HepG2 (cell line): ENCODE measurements around the gene ARHGAP33. TPM values are rescaled to one million over a fixed set of nuclear protein-coding genes. Genes with fewer than 3 reads are reported as not detected.
A peak's percentile ranks its signal among the peaks of the same experiment; 100 is the strongest.

Experiments
- CCAR2 ChIP-seq: fragments of 200-400 bp; formaldehyde crosslinking; optimal IDR thresholded peaks from 2 replicates; pipeline ENCODE3; 2018; ENCODE audit warnings: low read depth, mild to moderate bottlenecking, low read length, moderate library complexity
- DMAP1 ChIP-seq: IDR thresholded peaks from 2 replicates; pipeline ENCODE4 v1.6.1; 2016
- FOXK2 ChIP-seq: fragments of 450-650 bp; IDR thresholded peaks from 2 replicates; pipeline ENCODE4 v1.6.1; 2016
- GATAD1 ChIP-seq: IDR thresholded peaks from 2 replicates; pipeline ENCODE4 v1.6.1; 2016; ENCODE audit warnings: missing genetic modification reagents, missing compliant biosample characterization
- HNRNPLL ChIP-seq: fragments of 200-400 bp; formaldehyde crosslinking; IDR thresholded peaks from 2 replicates; pipeline ENCODE4 v1.6.1; 2017; ENCODE audit warnings: mild to moderate bottlenecking, low read depth, low read length; ENCODE audit not compliant: poor library complexity, severe bottlenecking
- KDM5A ChIP-seq: fragments of 200-600 bp; sonication (generic); IDR thresholded peaks from 2 replicates; pipeline ENCODE4 v1.7.0; 2018; ENCODE audit warnings: antibody characterized with exemption, mild to moderate bottlenecking, low read length, borderline replicate concordance
- MATR3 ChIP-seq: sonication (generic); formaldehyde crosslinking; IDR thresholded peaks from 2 replicates; pipeline ENCODE4 v1.4.0; 2020; ENCODE audit warnings: missing genetic modification reagents
- MED13 ChIP-seq: sonication (generic); formaldehyde crosslinking; IDR thresholded peaks from 2 replicates; pipeline ENCODE4 v1.5.0; 2020; ENCODE audit warnings: missing genetic modification reagents
- MIER3 ChIP-seq: IDR thresholded peaks from 2 replicates; pipeline ENCODE4 v1.6.1; 2016; ENCODE audit warnings: missing compliant biosample characterization, borderline replicate concordance
- MXI1 ChIP-seq: IDR thresholded peaks from 3 replicates; pipeline ENCODE4 v1.6.1; 2012; ENCODE audit warnings: low read depth, low read length, inconsistent platforms, borderline replicate concordance
- MYC ChIP-seq: sonication (generic); formaldehyde crosslinking; IDR thresholded peaks from 2 replicates; pipeline ENCODE4 v1.9.0; 2021; ENCODE audit warnings: missing genetic modification reagents, borderline replicate concordance
- PPARG ChIP-seq: conservative IDR thresholded peaks from 2 replicates; pipeline ENCODE4 v1.6.1; 2016; ENCODE audit warnings: missing biosample characterization, missing genetic modification reagents
- RORA ChIP-seq: sonication (generic); formaldehyde crosslinking; IDR thresholded peaks from 2 replicates; pipeline ENCODE4 v1.5.0; 2020; ENCODE audit warnings: mild to moderate bottlenecking, missing genetic modification reagents, moderate library complexity
- RXRB ChIP-seq: IDR thresholded peaks from 2 replicates; pipeline ENCODE4 v1.6.1; 2016; ENCODE audit warnings: borderline replicate concordance, missing genetic modification reagents, missing compliant biosample characterization
- THYN1 ChIP-seq: sonication (generic); formaldehyde crosslinking; IDR thresholded peaks from 2 replicates; pipeline ENCODE4 v1.8.1; 2023; ENCODE audit warnings: low read depth, mild to moderate bottlenecking, moderate library complexity, missing genetic modification reagents, borderline replicate concordance
- ZNF672 ChIP-seq: sonication (generic); formaldehyde crosslinking; IDR thresholded peaks from 2 replicates; pipeline ENCODE4 v1.8.1; 2022; ENCODE audit warnings: missing genetic modification reagents
- ZSCAN29 ChIP-seq: sonication (generic); formaldehyde crosslinking; conservative IDR thresholded peaks from 2 replicates; pipeline ENCODE4 v1.4.0; 2020; ENCODE audit warnings: mild to moderate bottlenecking, missing genetic modification reagents
- polyA plus RNA-seq, 8 experiments: library from polyadenylated mRNA; depleted of rRNA in 3 of 8; stranded (reverse) in 7 of 8; unstranded in 1 of 8; fragments of >200 nt; fragmentation: Illumina TruSeq in 4 of 8; extraction: Trizol in 4 of 8; gene quantifications; 2 replicates each; pipeline versions ENCODE4 v1.2.1 to v1.2.3, GENCODE V29; 2011 to 2016; ENCODE audit warnings: low read depth in 4 of 8, missing spikeins in 1 of 8, mixed read lengths in 1 of 8; ENCODE audit not compliant: insufficient read depth in 1 of 8
- total RNA-seq, 5 experiments: library from RNA; depleted of rRNA; stranded (reverse); fragments of >200 nt; fragmentation: Illumina TruSeq; extraction: Trizol; gene quantifications; 2 replicates each; pipeline ENCODE4 v1.2.3, GENCODE V29; 2016; ENCODE audit warnings: low read depth in 1 of 5
- TF ChIP-seq, protein P1 (sequence below): IDR thresholded peaks from 2 replicates; pipeline ENCODE4 v1.6.1; 2016; ENCODE audit warnings: mild to moderate bottlenecking
- TF ChIP-seq, protein P2 (sequence below): sonication (generic); formaldehyde crosslinking; IDR thresholded peaks from 2 replicates; pipeline ENCODE4 v1.4.0; 2020; ENCODE audit warnings: missing genetic modification reagents
- TF ChIP-seq, protein P3 (sequence below): IDR thresholded peaks from 2 replicates; pipeline ENCODE4 v1.6.1; 2016
- TF ChIP-seq, protein P4 (sequence below): sonication (generic); formaldehyde crosslinking; IDR thresholded peaks from 2 replicates; pipeline ENCODE4 v1.9.0; 2021; ENCODE audit warnings: missing genetic modification reagents, mild to moderate bottlenecking, borderline replicate concordance
- TF ChIP-seq, protein P5 (sequence below): sonication (generic); formaldehyde crosslinking; IDR thresholded peaks from 2 replicates; pipeline ENCODE4 v1.5.1; 2020; ENCODE audit warnings: mild to moderate bottlenecking, missing genetic modification reagents, borderline replicate concordance

The ARHGAP33 gene
- total and polyA plus RNA-seq, 2 of the 13 experiments (the other 11 are each of a cell fraction or from before 2014, with no cell fraction given) = 1.3 to 2.7 TPM

DNA sequence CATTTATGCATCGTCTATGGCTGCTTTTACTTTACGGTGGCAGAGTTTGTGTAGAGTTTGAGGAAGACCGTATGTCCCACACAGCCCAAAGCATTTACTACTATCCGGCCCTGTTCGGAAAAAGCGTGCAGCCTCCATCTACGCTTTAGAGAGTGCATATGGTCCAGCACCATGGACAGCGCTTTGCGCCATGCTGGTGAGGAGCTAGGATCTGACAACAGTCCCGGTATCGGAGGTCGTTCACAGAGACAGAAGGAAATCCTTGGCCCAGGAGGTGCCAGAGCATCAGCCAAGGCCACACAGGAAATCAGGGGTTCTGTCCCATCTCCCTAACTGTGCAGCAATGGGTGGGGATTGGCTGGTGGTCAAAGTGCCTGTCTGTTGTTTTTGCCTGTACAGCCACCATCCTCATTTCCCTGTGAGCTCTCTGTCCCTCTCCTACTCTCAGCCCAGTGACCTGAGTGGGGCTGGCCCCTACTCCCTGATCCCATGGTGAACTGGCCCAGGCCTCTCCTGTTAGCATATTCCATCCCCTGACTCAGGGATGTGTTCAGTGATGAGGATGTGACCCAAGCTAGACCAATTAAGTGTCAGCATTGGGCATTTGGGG, 53.4 kb downstream of the ARHGAP33 start (continued):
- TF ChIP-seq MIER3 (peak; percentile 77; the same call in 1 of the 2 replicates), ZSCAN29 (CRISPR knock-in tag) (no peak), GATAD1 (peak; percentile 81), THYN1 (CRISPR knock-in tag) (no peak; the same call in 1 of the 2 replicates), MED13 (CRISPR knock-in tag) (0 out of 2 replicates have a peak, but pooled peaks have one; percentile 60), HNRNPLL (no peak), ZNF672 (CRISPR knock-in tag) (no peak), MATR3 (no peak), MXI1 (peak; percentile 95), DMAP1 (CRISPR knock-in tag) (no peak), FOXK2 (no peak), KDM5A (no peak), PPARG (CRISPR knock-in tag) (peak; percentile 79), CCAR2 (no peak), RXRB (CRISPR knock-in tag) (peak; percentile 77), RORA (CRISPR knock-in tag) (no peak), MYC (peak; percentile 70; the same call in 1 of the 2 replicates)
- TF ChIP-seq, protein P1, sequence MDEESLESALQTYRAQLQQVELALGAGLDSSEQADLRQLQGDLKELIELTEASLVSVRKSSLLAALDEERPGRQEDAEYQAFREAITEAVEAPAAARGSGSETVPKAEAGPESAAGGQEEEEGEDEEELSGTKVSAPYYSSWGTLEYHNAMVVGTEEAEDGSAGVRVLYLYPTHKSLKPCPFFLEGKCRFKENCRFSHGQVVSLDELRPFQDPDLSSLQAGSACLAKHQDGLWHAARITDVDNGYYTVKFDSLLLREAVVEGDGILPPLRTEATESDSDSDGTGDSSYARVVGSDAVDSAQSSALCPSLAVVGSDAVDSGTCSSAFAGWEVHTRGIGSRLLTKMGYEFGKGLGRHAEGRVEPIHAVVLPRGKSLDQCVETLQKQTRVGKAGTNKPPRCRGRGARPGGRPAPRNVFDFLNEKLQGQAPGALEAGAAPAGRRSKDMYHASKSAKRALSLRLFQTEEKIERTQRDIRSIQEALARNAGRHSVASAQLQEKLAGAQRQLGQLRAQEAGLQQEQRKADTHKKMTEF (CRISPR knock-in tag) = peak; percentile 48; the same call in 1 of the 2 replicates
- TF ChIP-seq, protein P2, sequence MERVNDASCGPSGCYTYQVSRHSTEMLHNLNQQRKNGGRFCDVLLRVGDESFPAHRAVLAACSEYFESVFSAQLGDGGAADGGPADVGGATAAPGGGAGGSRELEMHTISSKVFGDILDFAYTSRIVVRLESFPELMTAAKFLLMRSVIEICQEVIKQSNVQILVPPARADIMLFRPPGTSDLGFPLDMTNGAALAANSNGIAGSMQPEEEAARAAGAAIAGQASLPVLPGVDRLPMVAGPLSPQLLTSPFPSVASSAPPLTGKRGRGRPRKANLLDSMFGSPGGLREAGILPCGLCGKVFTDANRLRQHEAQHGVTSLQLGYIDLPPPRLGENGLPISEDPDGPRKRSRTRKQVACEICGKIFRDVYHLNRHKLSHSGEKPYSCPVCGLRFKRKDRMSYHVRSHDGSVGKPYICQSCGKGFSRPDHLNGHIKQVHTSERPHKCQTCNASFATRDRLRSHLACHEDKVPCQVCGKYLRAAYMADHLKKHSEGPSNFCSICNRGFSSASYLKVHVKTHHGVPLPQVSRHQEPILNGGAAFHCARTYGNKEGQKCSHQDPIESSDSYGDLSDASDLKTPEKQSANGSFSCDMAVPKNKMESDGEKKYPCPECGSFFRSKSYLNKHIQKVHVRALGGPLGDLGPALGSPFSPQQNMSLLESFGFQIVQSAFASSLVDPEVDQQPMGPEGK (CRISPR knock-in tag) = peak; percentile 75
- TF ChIP-seq, protein P3, sequence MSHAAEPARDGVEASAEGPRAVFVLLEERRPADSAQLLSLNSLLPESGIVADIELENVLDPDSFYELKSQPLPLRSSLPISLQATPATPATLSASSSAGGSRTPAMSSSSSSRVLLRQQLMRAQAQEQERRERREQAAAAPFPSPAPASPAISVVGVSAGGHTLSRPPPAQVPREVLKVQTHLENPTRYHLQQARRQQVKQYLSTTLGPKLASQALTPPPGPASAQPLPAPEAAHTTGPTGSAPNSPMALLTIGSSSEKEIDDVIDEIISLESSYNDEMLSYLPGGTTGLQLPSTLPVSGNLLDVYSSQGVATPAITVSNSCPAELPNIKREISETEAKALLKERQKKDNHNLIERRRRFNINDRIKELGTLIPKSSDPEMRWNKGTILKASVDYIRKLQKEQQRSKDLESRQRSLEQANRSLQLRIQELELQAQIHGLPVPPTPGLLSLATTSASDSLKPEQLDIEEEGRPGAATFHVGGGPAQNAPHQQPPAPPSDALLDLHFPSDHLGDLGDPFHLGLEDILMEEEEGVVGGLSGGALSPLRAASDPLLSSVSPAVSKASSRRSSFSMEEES (CRISPR knock-in tag) = peak; percentile 94
- TF ChIP-seq, protein P4, sequence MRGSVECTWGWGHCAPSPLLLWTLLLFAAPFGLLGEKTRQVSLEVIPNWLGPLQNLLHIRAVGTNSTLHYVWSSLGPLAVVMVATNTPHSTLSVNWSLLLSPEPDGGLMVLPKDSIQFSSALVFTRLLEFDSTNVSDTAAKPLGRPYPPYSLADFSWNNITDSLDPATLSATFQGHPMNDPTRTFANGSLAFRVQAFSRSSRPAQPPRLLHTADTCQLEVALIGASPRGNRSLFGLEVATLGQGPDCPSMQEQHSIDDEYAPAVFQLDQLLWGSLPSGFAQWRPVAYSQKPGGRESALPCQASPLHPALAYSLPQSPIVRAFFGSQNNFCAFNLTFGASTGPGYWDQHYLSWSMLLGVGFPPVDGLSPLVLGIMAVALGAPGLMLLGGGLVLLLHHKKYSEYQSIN (CRISPR knock-in tag) = 0 out of 2 replicates have a peak, but pooled peaks have one; percentile 54
- TF ChIP-seq, protein P5, sequence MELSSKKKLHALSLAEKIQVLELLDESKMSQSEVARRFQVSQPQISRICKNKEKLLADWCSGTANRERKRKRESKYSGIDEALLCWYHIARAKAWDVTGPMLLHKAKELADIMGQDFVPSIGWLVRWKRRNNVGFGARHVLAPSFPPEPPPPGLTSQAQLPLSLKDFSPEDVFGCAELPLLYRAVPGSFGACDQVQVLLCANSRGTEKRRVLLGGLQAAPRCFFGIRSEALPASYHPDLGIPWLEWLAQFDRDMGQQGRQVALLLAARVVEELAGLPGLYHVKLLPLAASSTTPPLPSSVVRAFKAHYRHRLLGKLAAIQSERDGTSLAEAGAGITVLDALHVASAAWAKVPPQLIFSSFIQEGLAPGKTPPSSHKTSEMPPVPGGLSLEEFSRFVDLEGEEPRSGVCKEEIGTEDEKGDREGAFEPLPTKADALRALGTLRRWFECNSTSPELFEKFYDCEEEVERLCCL (CRISPR knock-in tag) = peak; percentile 95; the same call in 1 of the 2 replicates
